GM19438 (cell line): Measurements from ENCODE around the gene PRR5L.
"Not testable (repeated sequence)": the region's sequence is repeated elsewhere in the genome, so short reads cannot be mapped to it uniquely, and the experiment has no call there.

ENCODE experiments used
- ATAC-seq: cut with Tn5 transposase; IDR thresholded peaks from one replicate; pipeline ENCODE4 v1.9.1; 2021; ENCODE audit warnings: low read depth; ENCODE audit not compliant: unreplicated experiment

The PRR5L gene

GRCh38 chr11:36483042-36483441 is 187.0 kb downstream of the PRR5L start:
- not testable (repeated sequence) for ATAC-seq

GRCh38 chr11:36485298-36486002 is 189.4 kb downstream of the PRR5L start:
- ATAC-seq: no peak

DNA sequence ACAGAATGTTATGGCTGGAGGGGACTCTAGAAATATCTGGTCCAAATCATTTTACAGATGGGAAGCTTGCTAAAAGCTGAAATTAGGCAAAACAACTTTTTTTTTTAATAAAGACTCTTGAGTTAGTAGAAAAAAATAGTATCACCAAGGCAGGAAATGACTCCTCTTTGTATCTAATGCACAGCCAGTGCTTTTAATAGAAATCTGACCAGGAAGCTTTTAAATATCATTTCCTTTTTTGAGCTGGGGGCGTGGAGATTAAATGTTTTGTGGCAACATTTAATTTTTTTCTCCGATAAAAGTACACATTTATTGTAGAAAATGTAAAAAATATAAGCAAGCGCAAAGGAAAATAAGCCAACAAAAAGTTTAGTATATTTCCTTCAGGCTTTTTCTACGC is 191.5 kb downstream of the PRR5L start:
- ATAC-seq: no peak

- peak; percentile 58 for ATAC-seq
Measured at GRCh38 chr11:36488096-36488495, 192.0 kb downstream of the PRR5L start.

- ATAC-seq: no peak
Measured at GRCh38 chr11:36490026-36490806, 194.1 kb downstream of the PRR5L start.

- ATAC-seq: no peak
Measured at GRCh38 chr11:36492724-36493304, 196.7 kb downstream of the PRR5L start.

GRCh38 chr11:36493332-36493731 is 197.2 kb downstream of the PRR5L start:
- no peak for ATAC-seq

GRCh38 chr11:36498721-36499120 is 202.6 kb downstream of the PRR5L start:
- ATAC-seq: no peak

DNA sequence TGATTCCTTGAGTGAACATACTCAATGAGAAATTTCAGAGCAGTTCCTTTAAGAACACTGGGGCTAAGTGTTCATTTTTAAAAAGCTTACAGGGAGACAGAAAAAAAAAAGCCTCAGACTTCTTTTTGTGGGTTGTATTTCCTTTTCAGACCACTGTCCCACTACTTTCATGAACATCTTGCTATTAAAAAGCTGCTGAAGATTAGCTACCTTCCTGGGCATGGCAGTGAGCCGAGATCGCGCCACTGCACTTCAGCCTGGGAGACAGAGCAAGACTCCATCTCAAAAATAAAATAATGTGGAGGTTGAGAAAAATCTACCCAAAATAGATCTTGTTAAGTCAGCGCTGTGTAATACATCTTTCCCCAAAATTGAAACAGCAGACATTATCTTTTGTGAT is 203.2 kb downstream of the PRR5L start:
- no peak for ATAC-seq

DNA sequence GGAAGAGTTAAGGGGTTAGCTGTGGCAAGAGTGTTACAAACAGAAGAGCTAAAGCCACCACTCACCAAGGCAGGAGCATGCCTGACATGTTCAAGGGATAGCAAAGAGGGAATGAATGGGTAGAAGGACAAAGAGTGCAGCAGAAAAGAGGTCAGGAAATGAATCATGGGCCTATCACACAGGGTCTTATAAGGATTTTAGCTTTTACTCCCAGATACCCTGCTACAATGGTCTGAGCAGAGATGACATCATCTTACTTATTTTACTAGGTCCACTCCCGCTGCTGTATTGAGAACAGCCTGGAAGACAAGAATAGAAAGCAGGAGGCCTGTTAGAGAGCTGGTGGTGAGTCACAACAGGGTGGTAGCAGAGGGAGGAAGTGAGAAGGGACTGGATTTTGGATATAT is 204.2 kb downstream of the PRR5L start:
- no peak for ATAC-seq

DNA sequence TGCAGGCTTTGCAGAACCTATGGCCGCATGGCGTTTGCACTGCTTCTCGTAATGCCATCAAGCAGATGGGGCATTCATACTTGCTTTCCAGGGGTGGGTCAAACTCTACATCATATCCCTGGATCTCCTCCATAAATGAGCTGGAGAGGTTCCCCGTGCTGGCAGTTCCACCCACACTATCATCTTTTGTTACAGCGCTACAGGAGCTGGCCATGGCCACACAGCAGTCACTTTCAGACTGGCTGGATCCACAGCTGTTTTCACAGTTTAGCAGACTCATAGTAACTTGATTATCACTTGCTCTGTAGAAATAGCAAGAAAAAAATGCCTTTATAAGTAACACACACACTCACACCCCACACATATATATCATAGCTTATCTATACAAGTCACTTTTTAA is 205.1 kb downstream of the PRR5L start:
- no peak for ATAC-seq

GRCh38 chr11:36507824-36508489 is 211.9 kb downstream of the PRR5L start:
- ATAC-seq: no peak

DNA sequence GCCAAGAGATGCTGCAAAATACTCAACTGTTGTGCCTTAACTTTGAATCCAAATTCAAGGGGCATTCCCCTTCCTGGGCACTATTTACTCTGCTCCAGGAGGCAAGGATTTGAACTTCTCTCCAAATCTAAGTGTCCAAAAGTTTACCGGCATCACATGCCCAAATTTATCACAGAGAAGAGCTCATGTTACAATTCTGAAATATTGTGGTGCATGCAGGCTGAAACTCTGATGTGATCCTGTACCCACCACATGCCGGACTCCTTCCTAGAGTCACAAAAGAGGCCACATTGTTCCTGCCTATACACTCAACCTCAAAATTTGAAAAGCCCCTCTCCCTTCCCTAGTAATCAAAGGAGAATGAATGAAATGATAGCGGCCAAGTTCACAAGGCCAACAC is 212.7 kb downstream of the PRR5L start:
- ATAC-seq: no peak

DNA sequence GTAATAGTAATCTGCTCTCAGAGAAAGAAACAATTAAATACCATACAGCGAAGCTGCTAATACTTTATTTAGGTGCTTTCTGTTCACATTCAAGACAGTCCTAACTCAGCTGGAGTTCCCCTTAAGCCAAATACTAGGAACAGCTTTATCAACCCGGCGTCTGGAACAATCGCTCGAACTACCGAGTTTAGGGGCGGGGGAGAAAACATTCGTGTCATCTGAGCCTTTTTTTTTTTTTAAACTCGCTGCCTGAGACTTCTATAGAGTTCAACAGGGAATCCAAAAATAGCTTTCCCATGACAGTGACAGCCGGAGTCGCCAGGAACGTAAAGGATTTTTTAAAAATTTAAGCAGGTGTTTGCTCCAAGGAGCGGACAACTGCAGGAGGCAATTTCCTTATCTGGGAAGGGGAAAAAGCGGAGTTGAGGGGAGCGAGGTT is 213.1 kb downstream of the PRR5L start:
- ATAC-seq: peak; percentile 17

- ATAC-seq: peak; percentile 94
Measured at GRCh38 chr11:36509694-36510593, 213.9 kb downstream of the PRR5L start, which contains the start of gene TRAF6. Gene TRAF6 (minus strand): TSS chr11:36510272. CDS start chr11:36501515, 8,757 bp downstream.

DNA sequence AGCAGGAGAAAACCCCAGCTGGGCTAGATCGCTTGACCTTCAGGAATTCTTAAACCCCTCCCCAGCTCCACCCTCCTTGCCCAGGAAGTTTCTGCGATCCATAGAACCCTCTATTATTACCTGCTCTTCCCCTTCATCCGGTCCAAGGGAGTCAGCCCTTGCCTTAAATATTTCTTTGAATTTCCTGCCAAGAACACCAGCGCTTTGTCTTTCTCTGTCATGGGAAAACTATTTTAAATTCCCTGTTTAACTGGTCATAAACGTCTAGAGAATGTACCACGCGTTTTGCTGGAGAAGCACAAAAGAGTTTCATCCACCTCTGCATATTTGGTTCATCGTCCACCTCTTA is 214.5 kb downstream of the PRR5L start:
- ATAC-seq: no peak

- not testable (repeated sequence) for ATAC-seq
Measured at GRCh38 chr11:36511062-36511461, 215.0 kb downstream of the PRR5L start.

GRCh38 chr11:36512016-36512415 is 215.9 kb downstream of the PRR5L start:
- ATAC-seq: no peak

DNA sequence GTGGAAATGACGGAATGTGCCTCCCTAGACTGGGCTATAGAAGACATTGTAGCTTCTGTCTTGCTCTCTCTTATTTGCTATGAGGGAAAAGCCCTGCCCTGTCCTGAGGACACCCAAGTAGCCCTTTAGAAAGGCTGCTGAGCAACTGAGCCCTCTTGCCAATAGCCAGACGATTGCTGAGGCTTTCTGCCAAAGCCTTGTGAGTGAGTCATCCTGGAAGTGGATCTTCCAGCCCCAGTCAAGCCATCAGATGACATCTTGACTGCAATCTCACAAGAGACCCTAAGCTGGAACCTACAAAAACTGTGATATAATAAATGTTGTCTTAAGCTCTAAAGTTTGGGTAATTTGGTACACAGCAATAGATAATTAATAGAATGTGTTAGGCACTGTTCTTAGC is 217.9 kb downstream of the PRR5L start:
- no peak for ATAC-seq
